Endothelial cell (in vitro differentiated cells): ENCODE data around the gene BNC2. TPM values are rescaled to one million over a fixed set of nuclear protein-coding genes. Genes with fewer than 3 reads are reported as not detected.

Experiments used
- DNase-seq: peaks from one replicate; pipeline ENCODE4 v3.0.0; 2021; ENCODE audit warnings: low spot score
- H3K27ac Mint-ChIP-seq: one replicate; pipeline ENCODE4 v1.8.0; 2021; ENCODE audit warnings: mixed read lengths, inconsistent platforms; ENCODE audit not compliant: unreplicated experiment
- H3K27me3 Mint-ChIP-seq: one replicate; pipeline ENCODE4 v1.8.0; 2021; ENCODE audit warnings: mild to moderate bottlenecking, moderate library complexity, mixed read lengths, inconsistent platforms; ENCODE audit not compliant: unreplicated experiment
- H3K36me3 Mint-ChIP-seq: one replicate; pipeline ENCODE4 v1.8.0; 2021; ENCODE audit warnings: mild to moderate bottlenecking, low read depth, mixed read lengths, inconsistent platforms; ENCODE audit not compliant: unreplicated experiment
- H3K4me1 Mint-ChIP-seq: one replicate; pipeline ENCODE4 v1.8.0; 2021; ENCODE audit warnings: mild to moderate bottlenecking, mixed read lengths, inconsistent platforms; ENCODE audit not compliant: unreplicated experiment
- H3K4me3 Mint-ChIP-seq: one replicate; pipeline ENCODE4 v1.8.0; 2021; ENCODE audit warnings: mild to moderate bottlenecking, mixed read lengths, inconsistent platforms; ENCODE audit not compliant: unreplicated experiment
- H3K9me3 Mint-ChIP-seq: one replicate; pipeline ENCODE4 v1.8.0; 2021; ENCODE audit warnings: mixed read lengths, inconsistent platforms; ENCODE audit not compliant: unreplicated experiment
- CTCF ChIP-seq: fragments of 200-600 bp; sonication (generic); IDR thresholded peaks from one replicate; pipeline ENCODE4 v1.5.0; 2021; ENCODE audit warnings: antibody characterized with exemption; ENCODE audit not compliant: unreplicated experiment
- total RNA-seq: library from RNA; stranded (reverse); fragmentation: NEBNext Ultra II Directional; extraction: Animal tissue kit (Norgen Biotek cat#: 25700); gene quantifications from one replicate; pipeline ENCODE4 v1.2.1, GENCODE V29; 2021; ENCODE audit not compliant: unreplicated experiment

Gene BNC2
- total RNA-seq, 1 donor from 2014 or later: 20.1 TPM

GRCh38 chr9:16701347-16701746 is 169.1 kb downstream of the BNC2 start:
- Mint-ChIP-seq H3K4me1 (peaks cover 8% of the 10 kb centered on the region), H3K27ac (no peak overlapping the region), H3K4me3 (no peak overlapping the region), H3K9me3 (no peaks in the 10 kb centered on the region), H3K27me3 (no peaks in the 10 kb centered on the region), H3K36me3 (no peaks in the 10 kb centered on the region)
- no peak for DNase-seq
- no peak for TF ChIP-seq CTCF

GRCh38 chr9:16693616-16694015 is 176.9 kb downstream of the BNC2 start:
- Mint-ChIP-seq H3K27me3 (peaks cover 2% of the 10 kb centered on the region), H3K4me1 (peaks cover 17% of the 10 kb centered on the region)

DNA sequence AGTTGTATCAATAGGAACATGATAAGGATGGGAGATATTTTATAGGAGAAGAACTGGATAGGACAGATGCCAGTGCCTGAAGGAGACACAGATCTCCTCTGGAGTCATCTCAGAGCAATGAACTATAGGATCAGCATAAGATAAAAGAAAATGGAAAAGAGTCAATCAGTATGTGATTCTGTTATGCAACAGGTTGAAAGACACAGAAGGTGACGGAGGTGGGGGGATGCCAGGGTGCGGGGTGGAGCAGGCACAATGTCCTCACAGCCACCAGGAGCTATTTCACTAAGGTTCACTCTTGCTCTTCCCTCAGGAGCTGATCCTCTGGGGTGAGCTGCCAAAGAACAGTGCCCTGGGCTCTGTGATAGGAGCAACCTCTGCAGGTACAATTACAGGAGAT is 179.8 kb downstream of the BNC2 start:
- no peak for TF ChIP-seq CTCF
- Mint-ChIP-seq H3K4me3 (no peak overlapping the region), H3K27me3 (peaks cover 2% of the 10 kb centered on the region), H3K27ac (no peak overlapping the region), H3K36me3 (no peaks in the 10 kb centered on the region), H3K4me1 (peaks cover 17% of the 10 kb centered on the region), H3K9me3 (no peaks in the 10 kb centered on the region)
- no peak for DNase-seq

More at GRCh38 chr9:16693616-16694015, 176.9 kb downstream of the BNC2 start:
- Mint-ChIP-seq H3K4me3 (no peak overlapping the region), H3K36me3 (no peaks in the 10 kb centered on the region), H3K9me3 (no peaks in the 10 kb centered on the region), H3K27ac (no peak overlapping the region)
- DNase-seq: no peak
- no peak for TF ChIP-seq CTCF

- no peak for TF ChIP-seq CTCF
- H3K4me1 Mint-ChIP-seq: peaks cover 17% of the 10 kb centered on the region
- no peak overlapping the region for H3K4me3 Mint-ChIP-seq
- H3K27me3 Mint-ChIP-seq: peaks cover 2% of the 10 kb centered on the region
- no peak overlapping the region for H3K27ac Mint-ChIP-seq
- H3K9me3 Mint-ChIP-seq: no peaks in the 10 kb centered on the region
- H3K36me3 Mint-ChIP-seq: no peaks in the 10 kb centered on the region
- DNase-seq: no peak
These were observed 180.3 kb downstream of the BNC2 start for GRCh38 chr9:16690205-16690604.

DNA sequence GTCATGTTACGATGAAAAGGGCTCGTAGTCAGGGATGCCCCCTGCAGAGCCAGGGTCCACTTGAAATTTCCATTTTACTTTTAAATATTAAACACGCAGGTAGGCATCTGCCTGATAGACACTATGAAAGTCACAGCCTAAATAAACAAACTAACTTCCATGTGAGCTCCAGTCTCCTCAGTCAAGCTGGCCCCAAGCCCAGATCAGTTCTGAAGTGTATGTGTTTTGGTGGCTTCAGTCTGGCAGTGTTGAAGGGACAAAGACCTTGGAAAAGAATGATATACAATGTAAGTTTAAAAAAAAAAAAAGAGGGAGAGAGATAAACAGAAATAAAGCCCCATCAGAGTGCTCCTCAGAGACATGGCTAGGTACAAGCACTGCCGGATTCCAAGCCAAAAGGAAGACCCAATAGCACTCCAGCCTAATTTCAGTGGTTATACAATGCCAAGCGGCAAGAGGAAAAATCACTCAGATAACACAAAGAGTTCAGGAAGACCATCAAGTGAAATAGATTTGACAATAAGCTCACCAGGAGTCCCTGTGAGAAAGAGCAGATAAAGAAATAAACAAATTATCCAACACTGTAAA is 181.0 kb downstream of the BNC2 start:
- no peak for TF ChIP-seq CTCF
- H3K9me3 Mint-ChIP-seq: no peaks in the 10 kb centered on the region
- no peak overlapping the region for H3K4me3 Mint-ChIP-seq
- no peak overlapping the region for H3K27ac Mint-ChIP-seq
- no peaks in the 10 kb centered on the region for H3K36me3 Mint-ChIP-seq
- no peak for DNase-seq
- peaks cover 17% of the 10 kb centered on the region for H3K4me1 Mint-ChIP-seq
- peaks cover 2% of the 10 kb centered on the region for H3K27me3 Mint-ChIP-seq
